NCI-H187 (cell line): Measurements from ENCODE around the gene CCN5.
"Not testable (repeated sequence)": the region's sequence is repeated elsewhere in the genome, so short reads cannot be mapped to it uniquely, and the experiment has no call there.

Source experiments
- DNase-seq, 2 experiments: peaks; one replicate each; lab custom pipeline; 2025; lab: John Stamatoyannopoulos, UW

Gene CCN5

DNA sequence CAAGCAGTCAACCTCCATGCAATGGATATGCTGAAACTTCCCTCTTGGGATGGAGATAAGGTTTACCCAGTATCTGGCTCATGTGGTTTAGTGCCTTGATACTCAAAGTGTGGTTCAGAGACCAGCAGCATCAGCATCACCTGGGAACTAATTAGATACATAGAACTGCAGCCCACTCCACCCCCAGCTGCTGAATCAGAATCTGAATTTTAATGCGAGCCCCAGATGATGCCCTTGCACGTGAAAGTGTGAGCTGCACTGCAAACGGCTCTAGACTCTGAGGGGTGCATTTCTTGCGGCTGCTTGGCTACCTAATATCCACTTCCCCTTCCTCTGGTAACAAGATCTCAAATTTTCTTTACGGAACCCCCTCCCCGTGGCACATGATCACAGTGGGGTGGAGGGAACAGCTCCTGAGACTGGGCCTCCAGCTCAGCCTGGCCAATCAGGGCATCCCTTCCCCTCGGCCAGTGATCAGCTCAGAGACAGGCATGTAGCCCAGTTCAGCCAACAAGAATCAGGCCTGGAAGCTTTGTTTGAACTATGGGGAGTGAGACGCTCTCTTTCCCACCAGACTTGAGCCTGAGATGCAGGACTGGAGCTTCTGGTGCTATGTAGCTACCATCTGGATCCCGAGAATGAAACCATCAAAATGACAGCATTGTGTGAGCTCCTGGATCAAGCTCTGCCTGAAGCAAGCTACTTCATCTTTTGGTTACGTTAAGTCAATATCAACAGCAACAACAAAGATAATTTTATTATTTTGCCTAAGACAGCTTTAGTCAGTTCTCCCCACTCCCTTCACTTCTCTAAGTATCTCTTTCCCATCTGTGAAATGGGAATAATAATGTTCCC is 43.3 kb downstream of the CCN5 start:
- no peak for DNase-seq

DNA sequence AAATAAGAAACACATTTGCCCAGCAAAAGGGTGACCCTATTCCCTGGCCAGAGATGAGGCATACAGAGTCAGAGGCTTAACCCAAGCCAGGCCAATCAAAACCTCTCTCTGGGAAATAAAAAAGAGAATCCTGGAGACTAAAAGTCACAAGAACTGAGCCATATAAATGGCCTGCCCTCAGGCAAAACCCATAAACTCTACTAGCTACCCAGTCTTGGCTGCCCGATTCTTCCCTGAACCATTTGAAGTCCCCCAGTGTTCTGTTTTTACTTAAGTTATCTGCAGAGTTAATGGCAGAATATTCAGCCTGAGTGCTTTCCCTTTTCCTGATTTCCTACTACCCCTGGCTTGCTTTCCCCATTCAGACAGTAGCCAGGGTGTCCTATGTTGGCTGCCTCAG is 44.4 kb downstream of the CCN5 start:
- no peak for DNase-seq

DNA sequence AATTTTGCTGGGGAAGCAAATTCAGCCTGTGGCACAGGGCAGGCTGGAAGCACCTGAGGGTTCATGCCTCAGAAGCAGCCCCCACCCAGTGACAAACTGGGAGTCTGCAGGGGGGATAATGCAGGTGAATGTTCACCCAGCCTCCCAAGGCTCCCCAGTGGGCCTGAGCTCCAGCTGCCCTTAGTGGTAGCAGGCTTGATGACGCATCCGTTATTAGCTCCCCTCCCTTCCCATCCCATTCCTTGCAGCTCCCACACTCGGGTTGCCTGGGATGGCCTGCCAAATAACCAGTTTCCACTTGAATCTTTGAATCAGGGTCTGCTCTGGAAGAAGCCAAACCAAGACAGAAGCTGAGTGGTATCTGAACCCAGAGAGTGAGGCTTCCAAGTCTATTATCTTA is 46.3 kb downstream of the CCN5 start:
- no peak for DNase-seq

DNA sequence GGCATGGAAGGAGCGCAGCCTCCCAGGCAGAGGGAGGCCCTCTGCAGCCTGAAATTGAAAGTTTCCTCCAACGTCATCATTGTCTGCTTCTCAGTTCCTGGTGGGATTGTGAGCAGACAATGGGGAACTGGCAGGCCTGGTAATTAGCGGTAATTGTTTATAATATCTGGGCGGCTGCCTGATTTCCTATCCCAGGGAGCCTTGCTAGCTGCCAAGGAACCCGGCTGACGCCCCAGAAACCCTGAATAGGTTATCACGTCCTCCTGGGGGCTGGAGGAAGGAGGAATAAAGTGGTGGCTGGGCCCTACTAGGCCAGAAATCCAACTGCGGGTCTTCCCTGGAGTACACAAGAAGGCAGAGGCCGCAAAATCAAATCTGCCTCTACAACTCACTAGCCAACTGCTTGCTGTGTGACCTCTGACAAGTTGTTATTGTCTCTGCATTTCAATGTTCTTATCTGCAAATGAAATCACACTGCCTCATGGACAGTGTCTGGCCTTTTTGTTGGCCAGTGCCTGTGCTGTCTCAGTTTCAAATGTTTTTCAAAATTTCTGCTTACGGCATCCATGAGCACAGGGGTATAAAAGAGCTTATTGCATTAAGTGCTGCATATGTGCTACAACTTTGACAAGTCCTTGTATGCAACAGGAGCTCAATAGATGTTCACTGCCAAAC is 47.4 kb downstream of the CCN5 start:
- DNase-seq, result no peak

DNA sequence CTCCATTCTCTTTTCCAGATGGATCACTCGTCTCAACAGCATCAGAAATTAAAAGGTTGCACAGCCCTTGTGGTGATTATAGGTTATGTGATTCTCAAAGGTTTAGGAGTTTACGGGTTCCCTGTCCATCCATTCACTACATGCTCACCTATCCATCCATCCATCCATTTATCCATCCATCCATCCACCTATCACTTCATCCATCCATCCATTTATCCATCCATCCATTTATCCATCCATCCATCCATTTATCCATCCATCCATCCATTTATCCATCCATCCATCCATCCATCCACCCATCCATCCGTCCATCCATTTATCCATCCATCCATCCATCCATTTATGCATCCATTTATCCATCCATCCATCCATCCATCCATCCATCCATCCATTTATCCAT is 48.6 kb downstream of the CCN5 start:
- DNase-seq, result not testable (repeated sequence)

DNA sequence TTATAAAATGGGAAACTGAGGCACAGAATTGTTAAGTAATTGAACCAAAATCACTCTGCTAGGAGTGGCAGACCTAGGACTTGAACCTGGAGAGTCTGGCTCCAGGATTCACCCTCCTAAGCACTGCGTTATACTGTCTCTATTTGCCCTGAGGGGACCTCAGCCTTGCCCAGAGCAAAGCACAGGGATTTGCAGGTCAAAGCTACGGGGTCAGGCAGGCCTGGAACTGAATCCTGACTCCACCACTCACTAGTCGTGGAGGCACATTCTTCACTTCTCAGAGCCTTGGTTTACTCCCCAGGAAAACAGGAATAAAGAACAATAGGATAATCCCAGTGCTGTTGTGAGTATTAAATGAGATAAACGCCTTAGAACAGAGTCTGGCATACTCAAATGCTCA is 49.9 kb downstream of the CCN5 start:
- DNase-seq, result no peak

DNA sequence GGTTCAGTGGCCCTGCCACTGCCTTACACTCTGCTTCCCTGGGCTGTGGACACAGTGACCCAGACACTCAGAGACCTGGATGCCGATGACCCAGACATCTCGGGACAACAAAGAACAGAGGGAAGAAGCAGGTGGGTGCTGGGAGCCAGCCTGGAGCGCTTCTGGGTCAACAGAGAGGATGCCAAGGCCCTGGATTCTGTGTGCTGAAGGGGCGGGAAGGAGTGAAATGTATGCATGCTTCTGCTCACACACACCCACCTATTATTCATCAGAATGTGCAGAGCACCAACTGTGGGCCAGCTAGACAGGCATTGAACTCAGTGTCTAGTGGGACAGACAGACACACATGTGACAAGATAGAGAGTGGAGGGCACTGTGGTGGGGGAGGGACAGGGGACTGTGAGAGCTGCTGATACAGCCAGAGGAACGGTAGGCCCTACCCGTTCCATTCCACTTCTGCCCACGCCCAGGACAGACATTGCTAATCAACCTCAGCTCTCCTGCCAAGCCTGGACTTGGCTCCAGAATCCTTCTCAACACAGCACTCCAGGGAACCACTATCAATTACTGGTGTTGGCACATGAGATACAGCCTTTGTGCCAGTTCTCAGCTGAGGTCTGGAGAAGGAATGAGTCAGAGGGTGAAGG is 50.7 kb downstream of the CCN5 start:
- DNase-seq, result no peak

DNA sequence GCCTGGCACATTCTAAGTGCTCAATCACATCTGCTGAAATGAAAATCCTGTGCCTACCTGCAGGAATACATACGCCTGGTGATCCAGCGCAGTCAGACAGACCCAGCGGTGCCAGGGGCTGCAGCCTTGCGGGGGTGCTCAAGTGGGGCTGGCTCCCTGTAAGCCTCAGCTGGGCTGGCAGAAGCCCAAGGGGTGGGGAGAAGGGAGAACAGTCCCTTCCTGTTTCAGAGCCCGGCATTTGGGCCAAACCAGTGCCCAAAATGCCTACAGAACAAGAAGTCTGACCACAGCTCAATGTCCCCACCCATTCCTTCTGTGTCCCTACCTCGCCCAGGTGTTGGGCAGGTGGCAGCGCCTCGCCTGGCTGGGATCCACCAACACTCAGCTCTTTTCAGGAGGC is 53.1 kb downstream of the CCN5 start:
- no peak for DNase-seq

DNA sequence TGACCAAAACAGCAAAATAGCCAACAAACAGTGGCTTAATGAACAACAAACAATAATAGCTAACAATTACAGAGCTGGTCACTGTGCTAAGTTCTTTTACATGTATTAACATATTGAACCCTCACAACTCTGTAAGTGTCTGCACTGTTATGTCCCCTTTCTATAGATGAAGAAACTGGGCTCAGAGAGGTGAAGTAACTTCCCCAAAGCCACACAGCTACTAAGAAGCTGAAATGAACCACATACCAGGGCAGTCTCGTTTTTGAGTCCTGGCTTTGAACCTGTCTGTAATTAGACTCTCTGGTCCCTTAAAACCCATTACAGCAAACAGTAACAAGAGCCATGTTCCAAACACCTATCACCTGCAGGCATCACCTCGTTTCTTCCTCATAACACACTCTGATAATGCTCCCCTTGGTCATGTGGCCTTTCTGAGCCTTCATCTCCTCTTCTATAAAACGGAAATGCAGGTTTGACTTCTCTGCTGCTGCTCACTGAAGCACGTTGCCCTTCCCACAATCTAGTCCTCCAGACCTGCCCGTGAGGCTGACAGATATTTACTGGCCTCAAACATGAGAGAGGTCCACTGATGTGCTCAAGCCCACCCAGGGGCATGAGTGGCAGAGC is 53.8 kb downstream of the CCN5 start:
- DNase-seq, result no peak

DNA sequence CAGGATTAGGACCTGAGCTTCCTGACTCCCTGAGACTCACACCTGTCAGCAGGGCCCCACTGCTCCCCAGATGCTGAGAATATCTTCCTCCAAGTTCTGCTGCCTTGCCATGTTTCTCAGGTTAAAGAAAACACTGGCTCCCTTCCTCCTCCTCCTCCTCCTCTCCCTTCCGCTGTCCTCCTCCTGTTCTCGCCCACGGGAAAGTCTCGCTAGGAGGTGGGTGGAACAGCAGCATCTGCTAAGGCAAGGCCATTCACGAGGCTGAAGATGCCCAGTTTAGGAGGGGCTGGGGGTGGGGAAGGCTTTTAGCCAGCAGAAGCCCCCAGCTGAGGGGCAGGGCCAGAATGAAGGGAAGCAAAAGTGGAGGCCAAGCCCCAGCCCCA is 54.3 kb downstream of the CCN5 start:
- DNase-seq, result no peak

DNA sequence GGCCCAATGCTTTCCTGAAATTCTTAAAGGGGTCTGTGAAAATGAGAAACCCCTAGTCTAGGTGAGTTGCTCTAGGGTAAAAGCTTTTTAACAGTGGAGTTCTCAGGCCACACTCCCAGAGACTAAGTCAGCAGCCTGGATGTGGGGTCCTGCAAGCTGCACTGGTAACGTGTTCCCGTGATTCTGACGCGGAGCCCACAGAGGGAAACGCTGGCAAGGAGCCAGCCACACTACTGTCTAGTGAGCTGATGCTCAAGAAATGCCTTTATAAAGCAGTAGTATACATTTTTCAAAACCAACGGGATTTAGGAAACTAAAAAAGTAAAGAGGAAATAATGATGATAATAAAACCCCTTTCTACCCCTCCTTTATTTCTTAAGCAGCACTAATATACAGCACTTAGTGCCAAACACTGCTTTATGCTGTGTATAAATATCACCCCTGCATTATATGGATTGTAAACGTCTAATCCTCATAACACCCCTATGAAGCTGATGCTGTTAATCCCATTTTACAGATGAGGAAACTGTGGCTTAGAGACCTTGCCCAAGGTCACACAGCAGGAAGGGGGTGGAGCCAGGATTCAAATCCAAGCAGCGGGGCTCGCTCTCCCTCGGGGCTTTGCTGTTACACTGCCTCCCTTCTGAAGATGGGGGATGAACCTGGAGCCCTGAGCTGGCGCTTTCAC is 55.5 kb downstream of the CCN5 start:
- no peak for DNase-seq

DNA sequence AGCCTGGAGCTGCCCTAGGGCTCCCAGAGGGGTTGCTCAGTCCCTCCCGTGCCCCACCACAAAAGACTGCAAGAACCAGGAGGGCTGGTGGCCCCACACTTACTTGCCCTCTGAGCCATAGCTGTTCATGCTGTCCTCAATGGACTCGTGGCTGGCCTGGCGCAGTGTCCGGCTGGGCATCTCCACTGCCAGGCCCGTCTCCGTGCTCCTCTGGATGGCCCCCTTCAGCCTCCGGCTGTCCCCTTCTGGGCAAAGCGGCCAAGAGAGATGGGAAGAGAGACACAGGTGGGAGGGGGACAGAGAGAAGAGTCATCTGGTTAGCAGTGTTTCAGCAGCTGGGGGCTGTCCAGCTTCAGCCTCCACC is 56.0 kb downstream of the CCN5 start:
- DNase-seq, result no peak

DNA sequence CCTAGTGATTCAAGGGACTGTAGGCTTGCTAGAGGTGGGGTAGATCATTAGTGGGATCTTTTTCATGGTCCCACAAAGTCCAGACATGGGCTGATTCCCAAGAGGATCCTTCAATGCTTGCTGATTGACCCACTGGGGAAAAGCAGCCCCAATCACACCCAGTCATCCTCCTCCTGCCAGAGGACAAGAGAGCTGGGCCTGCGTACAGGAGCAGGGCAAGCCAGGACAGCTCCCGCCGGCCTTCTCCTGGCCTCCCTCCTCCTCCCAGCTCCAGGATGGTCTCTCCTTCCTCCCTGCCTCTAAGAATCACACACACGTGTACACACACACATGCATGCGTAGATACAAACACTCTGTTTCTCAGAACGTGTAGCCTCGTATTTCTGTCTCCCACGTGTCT is 57.5 kb downstream of the CCN5 start:
- DNase-seq, result no peak

DNA sequence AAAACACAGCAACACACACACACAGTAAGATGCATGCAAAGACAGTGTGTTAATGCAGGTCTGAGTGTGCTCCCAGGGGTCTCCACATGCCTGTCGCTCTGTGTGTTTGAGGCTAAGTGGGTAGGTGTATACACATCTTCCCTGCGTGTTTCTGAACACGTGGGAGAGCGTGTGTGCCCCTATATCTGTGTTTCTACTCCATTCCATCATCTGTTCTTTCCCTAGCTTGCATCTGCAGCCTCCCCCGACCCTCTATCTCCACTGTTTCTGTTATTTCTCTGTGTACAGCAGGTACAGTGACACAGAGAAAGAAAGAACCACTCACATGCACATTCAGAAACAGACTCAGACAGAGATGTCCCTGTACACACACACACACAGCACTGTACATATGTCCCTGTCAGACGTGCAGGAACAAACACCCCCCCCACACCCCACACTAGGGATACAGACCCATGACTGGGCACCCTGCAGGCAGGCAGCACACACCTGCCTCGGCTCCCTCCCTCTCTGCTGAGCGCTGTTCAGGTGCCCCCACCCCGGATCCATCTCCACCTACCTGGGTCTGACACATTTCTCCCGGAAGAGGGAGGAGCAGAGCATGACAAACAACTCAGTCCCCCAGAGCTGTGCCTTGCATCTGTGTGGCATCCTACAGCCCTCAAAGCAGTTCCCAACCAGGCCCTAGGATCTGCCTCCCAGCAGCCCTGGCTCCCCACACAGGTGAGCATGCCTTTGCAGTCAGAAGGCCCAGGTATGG is 58.1 kb downstream of the CCN5 start:
- no peak for DNase-seq

DNA sequence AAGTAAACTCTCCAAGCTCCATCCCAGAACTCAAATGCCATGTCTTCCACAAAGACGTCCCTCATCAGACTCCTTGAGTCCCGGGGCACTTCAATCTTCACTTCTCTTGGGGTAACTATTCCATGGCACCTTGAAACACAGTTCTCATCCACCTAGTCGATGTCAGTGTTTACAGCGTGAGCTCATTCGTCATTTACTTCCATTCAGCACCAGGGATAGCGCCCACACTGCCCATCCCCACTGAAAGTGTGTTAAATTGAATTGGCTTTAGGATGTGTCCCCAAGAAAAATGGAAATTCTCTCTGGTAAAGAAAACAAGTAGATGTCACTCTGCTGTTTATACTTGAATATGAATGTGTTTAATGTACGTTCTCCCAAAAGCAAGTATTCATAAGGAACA is 61.8 kb downstream of the CCN5 start:
- DNase-seq, result no peak
